NB4 (cell line): ENCODE measurements around the gene FAM237B.

Experiments
- CTCF ChIP-seq: IDR thresholded peaks from one replicate; pipeline ENCODE4 v1.5.1; 2012; ENCODE audit warnings: low read depth, low read length
- POLR2A ChIP-seq: IDR thresholded peaks from 2 replicates; pipeline ENCODE4 v1.6.1; 2011; ENCODE audit warnings: mild to moderate bottlenecking; ENCODE audit not compliant: insufficient read length; ENCODE audit errors: extremely low read depth

- TF ChIP-seq POLR2A (no peak), CTCF (no peak)
Measured at GRCh38 chr7:90326500-90326899, 5.4 kb upstream of the FAM237B start.
